Hepatocyte (in vitro differentiated cells): ENCODE measurements around the gene ITPK1. TPM values are rescaled to one million over a fixed set of nuclear protein-coding genes. Genes with fewer than 3 reads are reported as not detected.

Source experiments
- DNase-seq: peaks from one replicate; pipeline ENCODE4 v3.0.0-alpha.2; 2016; ENCODE audit warnings: low spot score
- H2AFZ ChIP-seq: fragments of 200-600 bp; sonication (generic); 2 replicates; pipeline ENCODE4 v1.6.0; 2016; ENCODE audit warnings: antibody characterized with exemption, mild to moderate bottlenecking
- H3K27ac ChIP-seq: fragments of 200-600 bp; sonication (generic); 2 replicates; pipeline ENCODE4 v1.5.1; 2016; ENCODE audit warnings: mild to moderate bottlenecking
- H3K27me3 ChIP-seq: fragments of 200-600 bp; sonication (generic); 2 replicates; pipeline ENCODE4 v1.6.1; 2016
- H3K36me3 ChIP-seq: fragments of 200-600 bp; sonication (generic); replicated peaks from 2 replicates; pipeline ENCODE4 v1.5.1; 2016; ENCODE audit warnings: low read depth; ENCODE audit not compliant: insufficient read depth
- H3K4me1 ChIP-seq: fragments of 200-600 bp; sonication (generic); 2 replicates; pipeline ENCODE4 v1.5.1; 2016; ENCODE audit warnings: mild to moderate bottlenecking, moderate library complexity; ENCODE audit not compliant: insufficient read depth
- H3K4me2 ChIP-seq: fragments of 200-600 bp; sonication (generic); 2 replicates; pipeline ENCODE4 v1.6.0; 2016
- H3K4me3 ChIP-seq: fragments of 200-600 bp; sonication (generic); 2 replicates; pipeline ENCODE4 v1.5.1; 2016; ENCODE audit warnings: mild to moderate bottlenecking
- H3K79me2 ChIP-seq: fragments of 200-600 bp; sonication (generic); 2 replicates; pipeline ENCODE4 v1.6.0; 2017; ENCODE audit warnings: mild to moderate bottlenecking
- H3K9me2 ChIP-seq: fragments of 200-600 bp; sonication (generic); replicated peaks from 2 replicates; pipeline ENCODE4 v1.6.0; 2017; ENCODE audit warnings: mild to moderate bottlenecking; ENCODE audit not compliant: insufficient read depth
- H3K9me3 ChIP-seq: fragments of 200-600 bp; sonication (generic); 2 replicates; pipeline ENCODE4 v1.5.1; 2016; ENCODE audit warnings: low read depth, mild to moderate bottlenecking
- H4K20me1 ChIP-seq: fragments of 200-600 bp; sonication (generic); 2 replicates; pipeline ENCODE4 v1.6.0; 2016; ENCODE audit warnings: mild to moderate bottlenecking; ENCODE audit not compliant: insufficient read depth, poor library complexity, severe bottlenecking
- EZH2 ChIP-seq: fragments of 200-600 bp; sonication (generic); IDR thresholded peaks from 2 replicates; pipeline ENCODE4 v1.6.1; 2016; ENCODE audit warnings: antibody characterized with exemption, mild to moderate bottlenecking, borderline replicate concordance
- EZH2phosphoT487 ChIP-seq: fragments of 200-600 bp; sonication (generic); IDR thresholded peaks from one replicate; pipeline ENCODE4 v1.6.1; 2018; ENCODE audit warnings: antibody characterized with exemption, mild to moderate bottlenecking, low read depth, moderate library complexity; ENCODE audit not compliant: unreplicated experiment, severe bottlenecking
- WGBS: methylation state at CpG from one replicate; pipeline ENCODE4 v1.1.6; 2016; ENCODE audit warnings: low lambda C conversion rate; ENCODE audit errors: missing lambda C conversion rate; 5-methylcytosine and 5-hydroxymethylcytosine counted together
- polyA plus RNA-seq: library from polyadenylated mRNA; unstranded; fragments of >200 nt; fragmentation: Nextera tagmentation; extraction: Ambion mirVana; gene quantifications from 2 replicates; pipeline ENCODE4 v1.2.1, GENCODE V29; 2016
- total RNA-seq: library from RNA; depleted of rRNA; stranded (reverse); fragments of >200 nt; gene quantifications from 2 replicates; pipeline ENCODE4 v1.2.3, GENCODE V29; 2014
- TF ChIP-seq, protein P1 (sequence below): fragments of 200-600 bp; sonication (generic); IDR thresholded peaks from 2 replicates; pipeline ENCODE4 v1.5.1; 2016; ENCODE audit warnings: antibody characterized with exemption, mild to moderate bottlenecking; ENCODE audit not compliant: poor library complexity

ITPK1 gene
- total and polyA plus RNA-seq, 2 experiments from 2014 or later = 49.8 to 66.7 TPM

- Histone ChIP-seq H2AFZ (no peak overlapping the region), H4K20me1 (no peaks in the 10 kb centered on the region), H3K79me2 (peaks cover 79% of the 10 kb centered on the region), H3K4me1 (peaks cover 23% of the 10 kb centered on the region), H3K4me3 (no peak overlapping the region), H3K9me2 (no peaks in the 10 kb centered on the region), H3K36me3 (no peaks in the 10 kb centered on the region), H3K27ac (no peak overlapping the region), H3K27me3 (no peaks in the 10 kb centered on the region), H3K9me3 (no peaks in the 10 kb centered on the region), H3K4me2 (no peak overlapping the region)
- 90% methylated on average over 8 of the region's 8 CpGs for WGBS
- TF ChIP-seq EZH2phosphoT487 = no peak
- no peak for DNase-seq
Observed at GRCh38 chr14:93029911-93030508, 85.7 kb downstream of the ITPK1 start.

- H4K20me1 ChIP-seq = no peaks in the 10 kb centered on the region
- H3K4me1 ChIP-seq = peaks cover 23% of the 10 kb centered on the region
- peaks cover 79% of the 10 kb centered on the region for H3K79me2 ChIP-seq
- DNase-seq = no peak
- H2AFZ ChIP-seq = no peak overlapping the region
- no peaks in the 10 kb centered on the region for H3K36me3 ChIP-seq
- H3K9me2 ChIP-seq = no peaks in the 10 kb centered on the region
- no peaks in the 10 kb centered on the region for H3K27me3 ChIP-seq
- 98% methylated on average over 5 of the region's 5 CpGs for WGBS
- no peak overlapping the region for H3K4me2 ChIP-seq
- H3K4me3 ChIP-seq = no peak overlapping the region
- TF ChIP-seq, protein P1, sequence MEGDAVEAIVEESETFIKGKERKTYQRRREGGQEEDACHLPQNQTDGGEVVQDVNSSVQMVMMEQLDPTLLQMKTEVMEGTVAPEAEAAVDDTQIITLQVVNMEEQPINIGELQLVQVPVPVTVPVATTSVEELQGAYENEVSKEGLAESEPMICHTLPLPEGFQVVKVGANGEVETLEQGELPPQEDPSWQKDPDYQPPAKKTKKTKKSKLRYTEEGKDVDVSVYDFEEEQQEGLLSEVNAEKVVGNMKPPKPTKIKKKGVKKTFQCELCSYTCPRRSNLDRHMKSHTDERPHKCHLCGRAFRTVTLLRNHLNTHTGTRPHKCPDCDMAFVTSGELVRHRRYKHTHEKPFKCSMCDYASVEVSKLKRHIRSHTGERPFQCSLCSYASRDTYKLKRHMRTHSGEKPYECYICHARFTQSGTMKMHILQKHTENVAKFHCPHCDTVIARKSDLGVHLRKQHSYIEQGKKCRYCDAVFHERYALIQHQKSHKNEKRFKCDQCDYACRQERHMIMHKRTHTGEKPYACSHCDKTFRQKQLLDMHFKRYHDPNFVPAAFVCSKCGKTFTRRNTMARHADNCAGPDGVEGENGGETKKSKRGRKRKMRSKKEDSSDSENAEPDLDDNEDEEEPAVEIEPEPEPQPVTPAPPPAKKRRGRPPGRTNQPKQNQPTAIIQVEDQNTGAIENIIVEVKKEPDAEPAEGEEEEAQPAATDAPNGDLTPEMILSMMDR = no peak
- TF ChIP-seq EZH2phosphoT487 = no peak
- TF ChIP-seq EZH2 = no peak
- H3K9me3 ChIP-seq = no peaks in the 10 kb centered on the region
- H3K27ac ChIP-seq = no peak overlapping the region
Observed at GRCh38 chr14:93029417-93029816, 86.3 kb downstream of the ITPK1 start.

DNA sequence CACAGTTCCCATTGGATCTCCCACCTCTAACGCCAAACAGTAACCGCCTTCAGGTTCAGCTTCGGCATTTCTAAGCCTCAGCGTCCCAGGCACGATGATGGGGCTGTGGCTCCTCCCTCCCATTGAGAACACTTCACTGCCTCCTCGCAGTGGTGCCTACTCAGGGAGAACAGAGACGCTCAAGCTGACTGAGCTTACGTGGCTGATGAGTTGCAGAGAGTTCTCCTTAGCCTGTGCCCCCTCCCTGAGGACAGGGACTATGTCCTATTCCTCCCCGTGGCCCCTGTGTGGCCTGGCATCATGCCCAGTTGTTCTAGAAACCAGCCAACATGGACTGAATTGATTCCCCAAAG lies 87.0 kb downstream of the ITPK1 start:
- H3K9me2 ChIP-seq = no peaks in the 10 kb centered on the region
- H2AFZ ChIP-seq = no peak overlapping the region
- no peak overlapping the region for H3K4me3 ChIP-seq
- no peak for DNase-seq
- H3K27me3 ChIP-seq = no peaks in the 10 kb centered on the region
- no peaks in the 10 kb centered on the region for H3K36me3 ChIP-seq
- no peak overlapping the region for H3K27ac ChIP-seq
- peaks cover 22% of the 10 kb centered on the region for H3K4me1 ChIP-seq
- 87% methylated on average over 9 of the region's 9 CpGs for WGBS
- no peak for TF ChIP-seq EZH2
- TF ChIP-seq, protein P1 = no peak
- TF ChIP-seq EZH2phosphoT487 = no peak
- H4K20me1 ChIP-seq = no peaks in the 10 kb centered on the region
- H3K4me2 ChIP-seq = no peak overlapping the region
- H3K79me2 ChIP-seq = peaks cover 77% of the 10 kb centered on the region
- H3K9me3 ChIP-seq = no peaks in the 10 kb centered on the region

DNA sequence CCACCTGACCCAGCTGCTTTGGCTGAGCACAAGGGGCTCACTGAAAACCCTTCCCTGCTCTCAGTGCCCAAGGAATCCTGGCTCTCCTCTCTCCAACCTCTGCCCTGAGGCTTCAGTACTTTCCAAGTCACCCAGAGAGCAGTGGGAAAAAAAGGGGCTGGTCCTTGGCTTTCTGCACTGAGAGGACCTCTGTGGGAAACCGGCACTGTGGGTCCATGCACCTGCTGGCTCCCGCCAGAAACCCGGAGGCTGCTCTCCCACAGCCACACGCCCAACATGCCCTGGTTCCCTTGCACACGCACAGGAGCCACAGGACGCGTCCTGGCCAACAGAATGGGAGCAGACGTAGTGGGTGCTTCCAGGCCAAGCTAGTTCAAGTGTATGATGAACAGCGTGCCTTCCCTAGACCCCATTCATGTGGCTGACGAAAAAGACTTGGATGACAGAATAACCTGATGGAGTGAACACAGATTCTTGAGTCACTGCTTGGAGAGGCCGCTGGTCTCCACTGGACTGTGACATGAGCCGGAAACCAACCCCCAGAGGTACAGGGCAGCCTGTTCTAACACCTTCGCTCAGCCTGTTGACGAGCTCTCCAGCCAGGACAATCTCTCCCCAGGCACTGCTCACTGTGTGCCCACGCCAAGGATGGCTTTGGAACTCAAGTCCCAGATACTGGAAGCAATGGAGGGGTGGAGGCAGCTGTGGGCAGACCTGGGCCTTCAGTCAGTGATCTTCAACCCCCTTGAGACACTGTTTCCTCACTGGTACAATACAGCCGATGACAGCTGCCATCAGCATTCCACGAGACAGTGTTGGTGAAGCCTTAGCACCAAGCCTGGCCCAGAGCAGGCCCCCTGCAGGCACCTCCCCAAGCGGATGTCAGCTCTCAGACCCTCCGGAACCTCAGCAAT lies 87.7 kb downstream of the ITPK1 start:
- WGBS = 98% methylated on average over 19 of the region's 19 CpGs
- Histone ChIP-seq H3K9me2 (no peaks in the 10 kb centered on the region), H2AFZ (no peak overlapping the region), H3K79me2 (peaks cover 79% of the 10 kb centered on the region), H3K27ac (no peak overlapping the region), H4K20me1 (no peaks in the 10 kb centered on the region), H3K9me3 (no peaks in the 10 kb centered on the region), H3K4me2 (no peak overlapping the region), H3K27me3 (no peaks in the 10 kb centered on the region), H3K4me3 (no peak overlapping the region), H3K36me3 (no peaks in the 10 kb centered on the region), H3K4me1 (peaks cover 19% of the 10 kb centered on the region)
- no peak for DNase-seq
- TF ChIP-seq EZH2 (no peak), EZH2phosphoT487 (no peak)
- TF ChIP-seq, protein P1 = no peak
